Measurements from ENCODE around the gene TMEM50A. TPM values are rescaled to one million over a fixed set of nuclear protein-coding genes. Genes with fewer than 3 reads are reported as not detected.
A peak's percentile ranks its signal among the peaks of the same experiment; 100 is the strongest.

The TMEM50A gene
- total RNA-seq, 4 donors from 2014 or later, result 44.7 to 90.3 (median 65.8) TPM

- 84 to 93% methylated on average over 3 of the region's 3 CpGs for WGBS, 2 donors
- TF ChIP-seq, protein P1, sequence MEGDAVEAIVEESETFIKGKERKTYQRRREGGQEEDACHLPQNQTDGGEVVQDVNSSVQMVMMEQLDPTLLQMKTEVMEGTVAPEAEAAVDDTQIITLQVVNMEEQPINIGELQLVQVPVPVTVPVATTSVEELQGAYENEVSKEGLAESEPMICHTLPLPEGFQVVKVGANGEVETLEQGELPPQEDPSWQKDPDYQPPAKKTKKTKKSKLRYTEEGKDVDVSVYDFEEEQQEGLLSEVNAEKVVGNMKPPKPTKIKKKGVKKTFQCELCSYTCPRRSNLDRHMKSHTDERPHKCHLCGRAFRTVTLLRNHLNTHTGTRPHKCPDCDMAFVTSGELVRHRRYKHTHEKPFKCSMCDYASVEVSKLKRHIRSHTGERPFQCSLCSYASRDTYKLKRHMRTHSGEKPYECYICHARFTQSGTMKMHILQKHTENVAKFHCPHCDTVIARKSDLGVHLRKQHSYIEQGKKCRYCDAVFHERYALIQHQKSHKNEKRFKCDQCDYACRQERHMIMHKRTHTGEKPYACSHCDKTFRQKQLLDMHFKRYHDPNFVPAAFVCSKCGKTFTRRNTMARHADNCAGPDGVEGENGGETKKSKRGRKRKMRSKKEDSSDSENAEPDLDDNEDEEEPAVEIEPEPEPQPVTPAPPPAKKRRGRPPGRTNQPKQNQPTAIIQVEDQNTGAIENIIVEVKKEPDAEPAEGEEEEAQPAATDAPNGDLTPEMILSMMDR (IDR thresholded peaks at IDR 0.05), result no peak
- TF ChIP-seq POLR2A (IDR thresholded peaks at IDR 0.05), result no peak
- DNase-seq, result no peak
- H3K4me1 ChIP-seq, result peaks cover 0 to 19% (median 0%) of the 10 kb centered on the region in 3 donors
- no peak overlapping the region for H3K27ac ChIP-seq
- no peaks in the 10 kb centered on the region for H3K9me3 ChIP-seq
- H3K36me3 ChIP-seq, result peaks cover 6 to 88% (median 14%) of the 10 kb centered on the region in 3 donors
- H3K4me3 ChIP-seq, result no peak overlapping the region
- intact Hi-C loops (cut with DNase I), result no loop called here
- H3K27me3 ChIP-seq, result no peaks in the 10 kb centered on the region
Measured at GRCh38 chr1:25349606-25350005, 11.5 kb downstream of the TMEM50A start.

DNA sequence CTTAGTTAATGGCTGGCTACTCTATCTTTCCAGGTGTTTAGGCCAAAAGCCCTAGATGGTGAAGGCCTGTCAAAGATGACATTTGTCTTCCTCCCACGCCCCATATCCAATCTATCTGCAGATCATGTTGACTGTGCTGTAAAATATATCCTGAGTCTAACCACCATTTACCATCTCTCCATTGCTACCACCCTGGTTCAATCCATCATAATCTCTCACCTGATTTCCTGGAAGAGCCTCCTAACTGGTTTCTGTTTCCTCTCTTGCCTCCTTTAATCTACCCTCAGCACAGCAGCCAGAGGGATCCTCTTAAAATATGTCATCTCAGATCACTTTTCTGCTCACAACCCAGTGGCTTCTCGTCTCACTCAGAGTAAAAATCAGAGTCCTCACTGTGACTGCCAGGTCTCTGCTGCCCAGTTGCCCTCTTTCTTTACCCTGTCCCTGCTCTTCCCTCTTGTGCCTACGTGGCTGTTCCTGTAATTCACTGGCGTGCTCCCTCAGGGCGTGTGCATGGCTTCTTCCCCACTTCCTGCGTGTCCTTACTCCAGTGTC, 17.8 kb downstream of the TMEM50A start:
- H3K9me3 ChIP-seq, result no peaks in the 10 kb centered on the region
- TF ChIP-seq, protein P1 (IDR thresholded peaks at IDR 0.05), result no peak
- TF ChIP-seq POLR2A (IDR thresholded peaks at IDR 0.05), result no peak
- H3K4me3 ChIP-seq, result no peak overlapping the region
- DNase-seq, result no peak
- H3K27ac ChIP-seq, result peak overlapping the region in 2 of 4 donors; percentile 1 to 38
- WGBS, 2 donors, result 69 to 74% methylated on average over 6 of the region's 6 CpGs
- peaks cover 13 to 98% (median 24%) of the 10 kb centered on the region in 3 donors for H3K36me3 ChIP-seq
- no peaks in the 10 kb centered on the region for H3K27me3 ChIP-seq
- intact Hi-C loops (cut with DNase I), result no loop called here
- peaks cover 0 to 35% (median 0%) of the 10 kb centered on the region in 3 donors for H3K4me1 ChIP-seq

GRCh38 chr1:25356441-25356840, 18.3 kb downstream of the TMEM50A start:
- intact Hi-C loops (cut with DNase I), result no loop called here
- Histone ChIP-seq H3K4me1 (peaks cover 0 to 38% (median 0%) of the 10 kb centered on the region in 3 donors), H3K4me3 (no peak overlapping the region), H3K27ac (peak overlapping the region in 2 of 4 donors; percentile 1 to 38), H3K9me3 (no peaks in the 10 kb centered on the region), H3K36me3 (peaks cover 13 to 98% (median 28%) of the 10 kb centered on the region in 3 donors), H3K27me3 (no peaks in the 10 kb centered on the region)
- TF ChIP-seq, protein P1 (IDR thresholded peaks at IDR 0.05), result no peak
- no peak for TF ChIP-seq POLR2A (IDR thresholded peaks at IDR 0.05)
- no peak for DNase-seq

DNA sequence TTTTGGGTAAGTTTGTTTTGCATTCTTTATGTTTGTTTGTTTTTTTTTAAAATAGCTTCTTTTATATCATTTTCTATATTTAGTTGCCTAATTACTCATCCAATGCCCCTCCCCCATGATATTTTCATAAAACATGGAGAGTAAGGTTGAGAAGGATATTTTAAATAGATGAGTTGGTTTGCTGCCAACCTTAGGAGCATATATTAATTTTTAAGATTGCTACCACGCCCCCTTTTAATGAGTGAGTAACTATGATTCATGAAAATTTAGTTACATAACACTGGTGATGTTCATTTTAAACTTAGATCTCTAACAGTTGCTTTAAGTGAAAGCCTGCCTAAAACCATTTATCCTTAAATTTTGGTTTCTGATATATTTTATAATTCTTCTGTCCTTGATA, 18.7 kb downstream of the TMEM50A start:
- Histone ChIP-seq H3K27ac (no peak overlapping the region), H3K4me3 (no peak overlapping the region), H3K27me3 (no peaks in the 10 kb centered on the region), H3K4me1 (peaks cover 0 to 38% (median 0%) of the 10 kb centered on the region in 3 donors), H3K36me3 (peaks cover 13 to 98% (median 30%) of the 10 kb centered on the region in 3 donors), H3K9me3 (no peaks in the 10 kb centered on the region)
- TF ChIP-seq, protein P1 (IDR thresholded peaks at IDR 0.05), result no peak
- no peak for TF ChIP-seq POLR2A (IDR thresholded peaks at IDR 0.05)
- 52 to 66% methylated on average over 1 of the region's 1 CpG for WGBS, 2 donors
- DNase-seq, result no peak
- intact Hi-C loops (cut with DNase I), result no loop called here

GRCh38 chr1:25360596-25361581, 22.8 kb downstream of the TMEM50A start:
- Histone ChIP-seq H3K4me3 (no peak overlapping the region), H3K27ac (peak overlapping the region in 2 of 4 donors; percentile 33 to 57), H3K36me3 (peaks cover 4 to 62% (median 24%) of the 10 kb centered on the region in 3 donors), H3K27me3 (no peaks in the 10 kb centered on the region), H3K4me1 (peaks cover 0 to 26% (median 0%) of the 10 kb centered on the region in 3 donors), H3K9me3 (no peaks in the 10 kb centered on the region)
- no peak for DNase-seq
- TF ChIP-seq, protein P1 (IDR thresholded peaks at IDR 0.05), result no peak
- no peak for TF ChIP-seq POLR2A (IDR thresholded peaks at IDR 0.05)
- intact Hi-C loops (cut with DNase I), result no loop called here
- 71 to 81% methylated on average over 6 to 7 of the region's 7 CpGs for WGBS, 2 donors

Data from esophagus squamous epithelium (tissue), 5 donors.